Ishikawa (cell line): Measurements from ENCODE around the gene RHAG.
A peak's percentile ranks its signal among the peaks of the same experiment; 100 is the strongest.

Source experiments
- CEBPB ChIP-seq: IDR thresholded peaks from 2 replicates; pipeline ENCODE4 v1.6.1; 2012
- CREB1 ChIP-seq: IDR thresholded peaks from 2 replicates; pipeline ENCODE4 v1.6.1; 2012; ENCODE audit warnings: low read depth
- EGR1 ChIP-seq: IDR thresholded peaks from 2 replicates; pipeline ENCODE4 v1.6.1; 2012
- EP300 ChIP-seq: IDR thresholded peaks from 2 replicates; pipeline ENCODE4 v1.6.1; 2012; ENCODE audit warnings: borderline replicate concordance
- FOXM1 ChIP-seq: IDR thresholded peaks from 2 replicates; pipeline ENCODE4 v1.6.1; 2012; ENCODE audit warnings: low read depth, borderline replicate concordance
- NFIC ChIP-seq: IDR thresholded peaks from 2 replicates; pipeline ENCODE4 v1.6.1; 2012
- RAD21 ChIP-seq: IDR thresholded peaks from 2 replicates; pipeline ENCODE4 v1.6.1; 2012; ENCODE audit warnings: low read depth
- TAF1 ChIP-seq: IDR thresholded peaks from 2 replicates; pipeline ENCODE4 v1.6.1; 2012; ENCODE audit warnings: low read depth, mild to moderate bottlenecking
- TCF12 ChIP-seq: IDR thresholded peaks from 2 replicates; pipeline ENCODE4 v1.6.1; 2012; ENCODE audit warnings: low read depth
- TEAD4 ChIP-seq: IDR thresholded peaks from 2 replicates; pipeline ENCODE4 v1.6.1; 2012
- YY1 ChIP-seq: IDR thresholded peaks from 2 replicates; pipeline ENCODE4 v1.6.1; 2012; ENCODE audit warnings: low read depth
- ZBTB7A ChIP-seq: IDR thresholded peaks from 2 replicates; pipeline ENCODE4 v1.6.1; 2012; ENCODE audit warnings: low read depth
- TF ChIP-seq, protein P1 (sequence below): IDR thresholded peaks from 2 replicates; pipeline ENCODE4 v1.6.1; 2012; ENCODE audit warnings: low read depth, mild to moderate bottlenecking
- TF ChIP-seq, protein P2 (sequence below): IDR thresholded peaks from 2 replicates; pipeline ENCODE4 v1.6.1; 2012
- TF ChIP-seq, protein P3 (sequence below): IDR thresholded peaks from 2 replicates; pipeline ENCODE4 v1.6.1; 2012

Gene RHAG

DNA sequence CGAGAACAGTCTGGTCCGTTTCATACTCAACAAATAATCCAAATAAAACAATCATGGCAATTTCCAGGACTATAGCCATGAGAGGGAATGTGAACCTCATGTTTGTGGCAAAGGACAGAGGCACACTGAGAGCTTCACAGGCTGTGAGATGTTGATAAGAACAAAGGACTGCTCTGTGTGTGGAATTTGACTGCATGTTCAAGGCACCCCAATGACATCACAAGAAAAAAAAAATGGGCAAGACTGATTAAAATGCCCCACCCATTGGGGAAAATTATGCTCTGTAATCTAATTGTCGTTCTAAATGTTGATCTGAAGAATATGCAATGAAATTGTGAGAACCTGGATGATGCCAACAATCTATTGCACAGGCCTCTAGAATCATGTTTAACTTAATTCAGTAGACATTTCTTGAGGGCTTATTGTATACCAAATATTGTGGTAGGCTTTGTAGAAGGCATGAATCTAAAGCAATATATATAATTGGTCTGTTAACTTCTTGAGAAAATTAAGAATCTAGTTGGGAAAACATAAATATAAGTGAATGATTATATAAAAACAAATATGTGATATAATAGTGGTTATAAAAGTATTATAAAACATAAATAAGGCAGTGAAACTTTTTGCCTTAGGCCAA is at the start of gene RHAG:
Gene RHAG, minus strand, starts transcription at position 127 of the 637 bp plus-strand sequence. Its CDS starts 27 bp downstream, at position 100.
- TF ChIP-seq ZBTB7A: no peak

DNA sequence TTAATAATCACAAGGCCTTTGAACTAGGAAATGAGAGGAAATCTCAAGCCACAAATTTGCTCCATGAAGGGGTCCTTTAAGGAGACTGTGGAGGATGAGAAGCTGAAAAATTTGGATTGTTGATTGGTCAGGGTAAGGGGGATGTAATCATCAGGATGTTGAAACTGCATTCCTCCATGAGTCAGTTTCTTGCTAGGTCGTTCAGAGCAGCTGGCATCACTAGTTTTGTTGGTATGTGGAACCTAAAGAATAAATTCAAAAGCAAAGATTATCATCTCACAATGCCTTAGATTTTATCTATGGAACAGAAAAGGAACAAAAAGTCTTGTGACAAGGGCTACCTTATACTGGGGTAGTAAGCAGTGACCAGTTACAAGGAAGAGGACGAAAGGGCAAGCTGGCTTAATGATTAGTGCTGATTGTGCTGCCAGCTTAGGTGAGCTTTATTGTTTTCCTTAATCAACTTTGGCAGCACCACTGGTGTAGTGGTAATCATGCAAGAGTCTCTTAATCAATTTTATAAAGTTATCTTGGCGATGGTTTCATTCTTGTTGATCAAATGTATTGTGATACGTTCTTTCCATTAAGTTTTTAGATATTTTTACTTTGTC is 40.1 kb upstream of the RHAG start:
- TF ChIP-seq TAF1 (no peak), ZBTB7A (no peak), FOXM1 (no peak)
- TF ChIP-seq, protein P1, sequence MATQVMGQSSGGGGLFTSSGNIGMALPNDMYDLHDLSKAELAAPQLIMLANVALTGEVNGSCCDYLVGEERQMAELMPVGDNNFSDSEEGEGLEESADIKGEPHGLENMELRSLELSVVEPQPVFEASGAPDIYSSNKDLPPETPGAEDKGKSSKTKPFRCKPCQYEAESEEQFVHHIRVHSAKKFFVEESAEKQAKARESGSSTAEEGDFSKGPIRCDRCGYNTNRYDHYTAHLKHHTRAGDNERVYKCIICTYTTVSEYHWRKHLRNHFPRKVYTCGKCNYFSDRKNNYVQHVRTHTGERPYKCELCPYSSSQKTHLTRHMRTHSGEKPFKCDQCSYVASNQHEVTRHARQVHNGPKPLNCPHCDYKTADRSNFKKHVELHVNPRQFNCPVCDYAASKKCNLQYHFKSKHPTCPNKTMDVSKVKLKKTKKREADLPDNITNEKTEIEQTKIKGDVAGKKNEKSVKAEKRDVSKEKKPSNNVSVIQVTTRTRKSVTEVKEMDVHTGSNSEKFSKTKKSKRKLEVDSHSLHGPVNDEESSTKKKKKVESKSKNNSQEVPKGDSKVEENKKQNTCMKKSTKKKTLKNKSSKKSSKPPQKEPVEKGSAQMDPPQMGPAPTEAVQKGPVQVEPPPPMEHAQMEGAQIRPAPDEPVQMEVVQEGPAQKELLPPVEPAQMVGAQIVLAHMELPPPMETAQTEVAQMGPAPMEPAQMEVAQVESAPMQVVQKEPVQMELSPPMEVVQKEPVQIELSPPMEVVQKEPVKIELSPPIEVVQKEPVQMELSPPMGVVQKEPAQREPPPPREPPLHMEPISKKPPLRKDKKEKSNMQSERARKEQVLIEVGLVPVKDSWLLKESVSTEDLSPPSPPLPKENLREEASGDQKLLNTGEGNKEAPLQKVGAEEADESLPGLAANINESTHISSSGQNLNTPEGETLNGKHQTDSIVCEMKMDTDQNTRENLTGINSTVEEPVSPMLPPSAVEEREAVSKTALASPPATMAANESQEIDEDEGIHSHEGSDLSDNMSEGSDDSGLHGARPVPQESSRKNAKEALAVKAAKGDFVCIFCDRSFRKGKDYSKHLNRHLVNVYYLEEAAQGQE: no peak
- TF ChIP-seq, protein P2, sequence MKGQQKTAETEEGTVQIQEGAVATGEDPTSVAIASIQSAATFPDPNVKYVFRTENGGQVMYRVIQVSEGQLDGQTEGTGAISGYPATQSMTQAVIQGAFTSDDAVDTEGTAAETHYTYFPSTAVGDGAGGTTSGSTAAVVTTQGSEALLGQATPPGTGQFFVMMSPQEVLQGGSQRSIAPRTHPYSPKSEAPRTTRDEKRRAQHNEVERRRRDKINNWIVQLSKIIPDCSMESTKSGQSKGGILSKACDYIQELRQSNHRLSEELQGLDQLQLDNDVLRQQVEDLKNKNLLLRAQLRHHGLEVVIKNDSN: no peak
- TF ChIP-seq, protein P3, sequence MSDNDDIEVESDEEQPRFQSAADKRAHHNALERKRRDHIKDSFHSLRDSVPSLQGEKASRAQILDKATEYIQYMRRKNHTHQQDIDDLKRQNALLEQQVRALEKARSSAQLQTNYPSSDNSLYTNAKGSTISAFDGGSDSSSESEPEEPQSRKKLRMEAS: no peak

DNA sequence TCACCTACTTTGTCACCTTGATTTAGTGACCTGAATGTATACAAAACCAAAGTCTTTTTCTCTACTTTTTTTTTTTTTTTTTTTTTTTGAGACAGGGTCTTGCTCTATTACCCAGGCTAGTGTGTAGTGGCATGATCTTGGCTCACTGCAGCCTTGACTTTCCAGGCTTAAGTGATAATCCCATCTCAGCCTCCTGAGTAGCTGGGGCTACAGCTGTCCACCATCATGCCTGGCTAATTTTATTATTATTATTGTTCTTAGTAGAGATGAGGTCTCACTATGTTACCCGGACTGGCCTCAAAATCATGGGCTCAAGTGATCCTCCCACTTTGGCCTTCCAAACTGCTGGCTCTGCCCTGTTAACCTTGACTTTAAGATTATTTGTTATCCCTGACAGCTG is 39.2 kb upstream of the RHAG start:
- TF ChIP-seq TCF12: no peak
- TF ChIP-seq, protein P1: no peak
- TF ChIP-seq, protein P3: no peak
- no peak for TF ChIP-seq RAD21
- TF ChIP-seq CREB1: no peak
- no peak for TF ChIP-seq EGR1
- no peak for TF ChIP-seq ZBTB7A
- no peak for TF ChIP-seq TEAD4
- TF ChIP-seq EP300: no peak
- TF ChIP-seq TAF1: no peak
- no peak for TF ChIP-seq FOXM1
- TF ChIP-seq CEBPB: no peak
- TF ChIP-seq, protein P2: no peak
- TF ChIP-seq NFIC: no peak
- no peak for TF ChIP-seq YY1

DNA sequence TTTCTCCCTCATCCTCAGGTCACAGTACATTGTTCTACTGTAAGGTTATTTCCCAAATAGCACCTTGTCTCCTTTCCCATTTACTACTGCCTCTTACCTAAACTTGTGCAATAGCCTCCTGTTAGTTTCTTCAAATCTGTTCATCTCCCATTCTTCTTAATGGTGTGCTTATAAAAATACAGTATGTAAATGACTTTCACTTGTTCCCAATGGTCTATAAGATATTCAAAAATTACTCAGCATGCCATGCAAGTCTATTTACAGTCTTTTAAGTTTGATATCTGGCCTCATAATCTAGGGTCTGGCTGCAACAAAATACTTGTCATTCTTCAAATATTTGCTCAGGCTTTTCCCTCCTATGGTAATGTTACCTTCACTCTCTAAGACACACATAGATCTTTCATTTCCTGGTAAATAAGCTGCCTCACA is 31.5 kb upstream of the RHAG start:
- TF ChIP-seq TEAD4: peak; percentile 83
- no peak for TF ChIP-seq CEBPB

DNA sequence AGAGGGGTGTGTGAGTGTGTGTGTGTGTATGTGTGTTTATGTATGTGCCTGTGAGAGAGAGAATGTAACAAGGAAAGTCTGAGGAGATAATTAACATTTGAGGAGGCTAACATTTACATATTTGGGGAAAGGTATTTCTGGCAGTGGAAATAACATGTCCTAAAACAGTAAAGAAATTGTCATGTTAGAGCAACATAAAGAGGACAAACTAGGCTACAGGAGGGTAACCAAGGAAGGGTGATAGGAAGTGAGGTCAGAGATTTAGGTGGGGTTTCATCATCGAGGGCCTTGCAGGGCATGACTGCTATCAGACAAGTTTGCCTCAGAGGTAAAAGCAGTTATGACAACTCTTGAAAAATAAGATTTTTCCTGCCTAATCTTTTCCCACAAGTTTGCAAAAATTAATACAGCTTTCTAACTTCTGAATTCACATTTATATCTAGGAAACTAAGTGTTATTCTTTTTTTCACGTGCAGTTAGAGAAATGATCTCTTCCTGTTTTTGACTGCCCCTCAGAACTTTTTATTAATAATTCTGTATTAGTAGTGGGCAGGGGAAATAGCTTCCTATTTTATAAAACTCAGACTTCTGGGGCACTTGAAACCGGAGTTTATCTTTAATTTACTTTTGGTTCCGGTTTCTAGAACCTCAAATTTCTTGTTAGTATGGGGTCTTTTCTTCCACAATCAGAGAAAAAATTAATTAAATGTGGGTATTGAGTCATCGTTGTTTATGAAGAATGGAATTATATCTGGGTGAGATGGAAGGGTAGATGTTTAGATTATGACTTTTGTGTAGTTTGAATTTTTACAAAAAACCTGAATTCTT is 30.5 kb upstream of the RHAG start:
- TF ChIP-seq, protein P2: no peak
- no peak for TF ChIP-seq YY1
- no peak for TF ChIP-seq FOXM1
- TF ChIP-seq TCF12: no peak
- no peak for TF ChIP-seq CEBPB
- no peak for TF ChIP-seq CREB1

DNA sequence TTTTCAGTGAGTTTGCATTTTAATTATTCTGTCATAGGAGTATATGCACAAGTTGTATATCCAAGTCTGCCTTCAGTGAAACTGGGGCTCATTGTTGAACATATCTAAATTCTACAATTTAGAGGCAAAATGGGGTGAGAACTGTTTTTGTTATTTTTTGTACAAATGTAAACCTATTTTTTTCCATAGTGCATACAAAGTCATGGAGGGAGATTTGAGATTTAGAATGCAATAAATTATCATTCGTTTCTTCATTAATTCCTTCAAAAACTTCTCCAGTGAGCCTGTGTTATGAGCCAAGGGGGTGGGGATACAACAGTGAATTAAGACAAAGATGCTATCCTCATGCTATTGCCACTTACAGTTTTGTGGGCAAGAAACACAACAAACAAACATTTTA is 29.8 kb upstream of the RHAG start:
- TF ChIP-seq TAF1 (no peak), NFIC (no peak), ZBTB7A (no peak), CREB1 (no peak), RAD21 (no peak)
- TF ChIP-seq, protein P2: no peak
